Fibroblast of the conjunctiva (primary cell): ENCODE data around the gene MLLT1.

Source experiments
- DNase-seq: peaks from one replicate; pipeline ENCODE4 v3.0.0-alpha.2; 2010; ENCODE audit warnings: low read depth

Gene MLLT1

GRCh38 chr19:6259312-6259861, 20.4 kb downstream of the MLLT1 start:
- DNase-seq = peak; percentile 23

- no peak for DNase-seq
Measured at GRCh38 chr19:6258812-6259311, 20.9 kb downstream of the MLLT1 start.

GRCh38 chr19:6253954-6254733, 25.6 kb downstream of the MLLT1 start:
- no peak for DNase-seq

DNA sequence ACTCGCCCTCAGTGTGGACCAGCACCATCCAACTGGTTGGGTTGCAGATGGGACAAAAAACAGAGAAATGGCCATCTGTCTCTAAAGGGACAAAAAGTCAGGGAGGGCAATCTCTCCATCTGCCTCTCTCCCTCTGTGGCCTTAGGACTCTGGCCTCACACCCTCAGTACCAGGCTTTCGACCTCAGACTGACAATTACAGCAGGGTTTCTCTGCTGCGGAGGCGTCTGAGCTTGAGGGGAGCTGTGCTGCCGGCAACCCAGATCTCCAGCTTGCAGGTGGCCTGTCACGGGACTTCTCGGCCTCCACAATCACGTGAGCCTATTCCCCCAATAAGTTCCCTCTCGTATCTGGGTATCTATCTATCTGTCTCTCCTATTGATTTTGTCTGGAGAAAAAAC, 27.7 kb downstream of the MLLT1 start:
- no peak for DNase-seq

- no peak for DNase-seq
Measured at GRCh38 chr19:6250909-6251308, 28.9 kb downstream of the MLLT1 start.

DNA sequence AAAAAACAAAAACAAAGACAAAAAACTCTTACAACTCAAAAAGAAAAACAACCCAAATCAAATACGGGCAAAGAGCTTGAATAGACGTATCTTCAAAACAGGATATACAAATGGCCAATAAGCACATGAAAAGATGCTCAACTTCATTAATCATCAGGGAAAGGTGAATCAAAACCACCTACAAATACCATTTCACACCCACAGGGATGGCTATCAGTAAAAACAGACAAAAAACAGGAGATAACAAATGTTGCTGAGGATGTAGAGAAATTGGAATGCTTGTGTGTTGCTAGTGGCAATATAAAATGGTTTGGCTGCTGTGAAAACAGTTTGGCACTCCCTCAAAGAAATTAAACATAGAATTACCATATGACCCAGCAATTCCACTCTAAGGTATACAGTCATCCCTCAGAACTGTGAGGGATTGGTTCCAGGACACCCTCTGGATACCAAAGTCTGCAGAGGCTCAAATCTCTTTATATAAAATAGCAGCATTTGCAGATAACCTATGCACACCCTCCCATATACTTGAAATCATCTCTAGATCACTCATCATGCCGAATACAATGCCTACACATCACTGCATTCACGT, 29.7 kb downstream of the MLLT1 start:
- DNase-seq = no peak

DNA sequence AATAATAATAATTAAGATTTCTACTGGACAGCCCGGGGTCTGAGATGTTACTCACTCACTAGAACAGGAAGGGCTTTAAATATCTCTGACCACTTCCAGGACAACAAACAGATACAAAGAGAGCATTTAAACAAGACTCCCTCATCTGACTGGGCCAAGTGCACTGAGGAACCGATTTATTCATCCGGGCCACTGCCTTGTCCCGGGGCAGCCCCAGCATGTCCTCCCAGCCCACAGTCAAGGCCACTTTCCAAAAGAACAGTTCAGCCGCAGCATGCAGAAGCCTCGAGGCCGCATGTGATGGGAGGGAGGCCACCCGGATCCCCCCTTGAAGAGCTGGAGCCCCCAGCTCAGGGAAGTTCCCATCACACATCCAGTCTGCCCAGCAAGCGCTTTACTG, 30.5 kb downstream of the MLLT1 start:
- no peak for DNase-seq

DNA sequence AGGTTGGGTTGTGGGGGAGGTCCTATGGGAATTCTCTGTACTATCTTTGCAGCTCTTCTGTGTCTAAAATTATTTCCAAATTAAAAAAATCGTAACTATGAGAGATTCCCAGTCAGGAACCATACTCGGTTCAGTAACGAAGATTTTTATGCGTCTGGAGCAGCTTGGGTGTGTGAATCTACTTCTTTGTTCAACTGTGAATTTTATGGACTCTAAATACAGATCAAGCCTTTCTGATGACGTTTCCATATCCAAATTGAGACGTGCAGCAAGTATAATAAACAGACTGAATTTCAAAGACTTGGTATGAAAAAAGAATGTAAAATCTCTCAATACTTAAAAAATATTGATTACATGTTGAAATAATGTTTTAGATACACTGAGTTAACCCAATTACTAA, 30.9 kb downstream of the MLLT1 start:
- no peak for DNase-seq

DNA sequence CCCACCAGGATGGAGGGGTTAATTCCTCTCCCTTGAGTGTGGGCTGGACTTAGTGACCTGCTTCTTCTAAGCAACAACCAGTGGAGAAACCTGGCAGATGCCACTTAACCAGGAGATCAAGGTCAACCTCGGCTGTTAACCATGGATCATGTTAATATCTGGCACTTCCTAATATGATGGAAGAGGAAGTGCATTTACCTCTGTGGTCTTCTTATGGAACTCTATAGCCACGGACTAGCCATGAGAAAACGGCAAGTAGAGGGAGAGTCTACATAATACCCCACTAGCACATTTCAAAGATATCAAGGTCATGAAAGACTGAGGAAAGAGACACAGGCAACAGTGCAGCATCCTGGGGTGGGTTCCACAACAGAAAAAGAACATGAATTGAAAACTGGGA, 31.4 kb downstream of the MLLT1 start:
- DNase-seq = no peak

- DNase-seq = no peak
Measured at GRCh38 chr19:6247007-6247288, 32.8 kb downstream of the MLLT1 start.

DNA sequence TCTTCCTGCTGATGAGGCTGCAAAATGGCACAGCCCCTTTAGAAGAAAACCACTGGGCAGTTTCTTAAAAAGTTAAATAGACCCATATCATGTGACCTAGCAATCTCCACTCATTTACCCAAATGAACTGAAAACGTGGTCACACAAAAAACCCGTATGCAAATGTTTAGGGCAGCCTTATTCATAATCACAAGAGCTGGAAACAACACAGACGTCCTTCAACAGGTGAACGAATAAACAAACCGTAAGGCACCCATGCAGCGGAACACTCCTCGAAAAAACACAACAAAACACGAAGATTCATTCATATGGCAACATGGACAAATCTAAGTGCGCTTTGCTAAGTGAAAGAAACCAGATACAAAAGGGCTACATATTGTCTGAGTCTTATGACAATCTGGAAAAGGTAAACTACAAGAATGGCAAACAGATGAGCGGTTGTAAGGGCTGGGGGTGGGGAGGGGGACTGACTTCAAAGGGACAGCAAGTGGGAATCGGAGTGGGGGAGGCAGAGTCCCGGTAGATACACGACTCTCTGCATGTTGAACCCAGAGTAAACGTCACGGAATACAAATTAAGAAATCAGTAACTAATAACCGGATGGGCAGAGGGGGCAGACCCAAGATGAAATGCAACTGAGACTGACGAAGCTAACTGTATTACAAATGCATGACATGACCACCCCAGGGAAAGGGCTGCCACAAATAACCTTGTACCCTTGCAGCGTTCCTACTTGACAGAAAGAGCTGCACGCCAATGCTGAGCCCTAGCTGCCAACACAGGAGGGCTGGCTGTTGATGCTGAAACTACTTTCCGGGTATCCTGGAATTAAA, 33.4 kb downstream of the MLLT1 start:
- DNase-seq = no peak

DNA sequence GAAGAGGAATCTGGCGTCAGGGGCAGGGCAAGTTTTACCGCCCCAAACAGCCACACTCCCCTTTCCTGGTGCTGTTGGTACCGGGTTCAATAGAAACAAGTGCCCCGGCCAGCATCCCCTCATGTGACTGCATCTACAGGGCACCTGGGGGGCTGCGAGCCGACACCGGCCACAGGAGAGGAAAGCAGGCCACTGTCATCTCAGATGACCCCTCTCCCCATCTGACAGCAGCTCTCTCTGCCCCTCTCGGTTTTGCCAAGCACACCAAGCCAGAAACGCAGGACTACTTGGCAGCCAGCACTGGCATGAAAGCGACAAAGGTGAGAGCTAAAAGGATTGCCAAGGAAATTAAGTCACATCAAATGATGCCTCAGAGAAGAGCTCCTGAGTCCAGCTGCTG, 37.1 kb downstream of the MLLT1 start:
- DNase-seq = no peak

- DNase-seq = no peak
Measured at GRCh38 chr19:6241680-6242377, 37.9 kb downstream of the MLLT1 start.

- DNase-seq = no peak
Measured at GRCh38 chr19:6241056-6241455, 38.7 kb downstream of the MLLT1 start.

GRCh38 chr19:6239871-6240676, 39.7 kb downstream of the MLLT1 start:
- no peak for DNase-seq

GRCh38 chr19:6239401-6239844, 40.4 kb downstream of the MLLT1 start:
- no peak for DNase-seq

GRCh38 chr19:6238643-6239281, 41.0 kb downstream of the MLLT1 start:
- DNase-seq = peak; percentile 45

DNA sequence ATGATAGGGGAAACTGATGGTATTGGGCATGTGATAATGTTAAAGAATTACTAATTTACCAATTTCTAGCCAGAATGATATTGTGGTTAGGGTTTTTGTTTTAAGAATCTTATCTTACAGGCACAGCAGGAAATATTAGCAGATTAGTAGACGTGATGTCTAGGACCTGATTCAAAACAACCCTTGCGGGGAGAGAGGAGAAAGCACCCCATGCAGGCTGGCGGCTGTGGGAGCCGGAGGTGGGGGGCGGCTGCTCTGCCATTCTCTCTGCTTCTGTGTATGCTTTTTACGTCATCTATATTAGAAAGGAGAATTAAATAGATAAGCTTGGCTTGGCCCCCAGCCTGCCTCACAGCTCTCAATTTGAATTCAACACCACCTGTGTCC, 41.5 kb downstream of the MLLT1 start:
- DNase-seq = no peak

DNA sequence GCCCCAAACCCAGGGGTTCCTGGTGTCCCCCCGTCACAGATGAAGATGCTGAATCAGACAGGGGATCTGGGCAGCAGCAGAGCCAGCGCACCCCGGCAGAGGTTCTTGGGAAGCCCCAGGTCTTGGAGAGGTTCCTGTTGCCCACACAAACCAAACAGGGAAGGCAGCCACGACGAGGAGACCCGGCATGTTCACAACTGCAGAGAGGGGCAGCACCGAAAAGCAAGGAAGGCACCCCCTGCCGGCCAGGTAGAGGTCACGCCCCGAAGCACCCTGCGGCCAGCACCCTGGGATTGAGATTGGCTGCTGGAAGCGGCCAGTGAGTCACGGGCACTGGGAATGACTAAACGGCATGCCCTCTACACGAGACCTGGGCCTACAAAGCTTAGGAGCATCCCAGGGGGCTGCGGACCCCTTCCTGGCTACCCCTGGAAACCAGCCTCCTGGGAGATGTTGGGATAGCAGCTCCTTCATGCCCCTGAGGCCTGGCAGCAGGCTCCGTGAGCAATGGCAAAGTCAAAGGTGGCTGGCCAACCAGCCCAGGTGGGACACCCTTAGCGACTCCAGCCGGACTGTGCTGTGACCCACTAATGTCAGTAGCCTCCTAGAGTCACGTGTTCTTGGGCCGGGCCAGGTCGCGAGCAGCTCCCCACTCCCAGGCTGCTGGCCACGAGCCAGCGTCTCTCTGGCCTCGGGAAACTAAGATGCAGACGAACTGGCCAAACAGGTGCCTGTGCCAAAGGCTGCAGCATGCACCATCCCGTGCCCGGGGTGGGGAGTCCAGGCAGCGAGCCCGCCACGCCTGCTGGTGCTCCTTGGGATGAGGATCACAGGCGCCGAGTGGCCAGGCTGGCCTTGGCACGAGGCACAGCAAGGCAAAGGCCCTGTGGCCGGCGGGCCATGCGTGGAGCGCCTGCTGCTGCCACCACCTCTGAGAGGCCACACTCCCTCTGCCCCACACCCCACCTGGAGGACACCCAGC, 43.2 kb downstream of the MLLT1 start:
- no peak for DNase-seq
